IMR-90 (cell line): ENCODE measurements around the gene SPAG4. TPM values are rescaled to one million over a fixed set of nuclear protein-coding genes. Genes with fewer than 3 reads are reported as not detected.

ENCODE experiments used
- ATAC-seq: fragments of 200-7000 bp; cut with Tn5 transposase; 2 replicates; pipeline ENCODE4 v1.9.1; 2020; ENCODE audit warnings: low read depth, mild to moderate bottlenecking, moderate library complexity
- BruUV-seq: library from RNA; stranded (reverse); fragments of 400-500 nt; replicated peaks from 2 replicates; lab custom pipeline; 2021; lab: Mats Ljungman, UMichigan
- CTCF ChIA-PET: fragments of 300-600 bp; formaldehyde crosslinking; extraction: SDS; loops from one replicate; lab custom pipeline; 2021; ENCODE audit warnings: antibody characterized with exemption; lab: Yijun Ruan, JAX
- POLR2A ChIA-PET: fragments of 300-600 bp; sonication (Branson Sonifier 250); formaldehyde crosslinking; loops from one replicate; lab custom pipeline; 2022; ENCODE audit warnings: antibody characterized with exemption; ENCODE audit not compliant: unreplicated experiment; lab: Charles Lee
- DNase-seq: peaks from one replicate; pipeline ENCODE4 v3.0.0; 2013
- H2AFZ ChIP-seq: replicated peaks from 2 replicates; pipeline ENCODE3; 2013; ENCODE audit warnings: low read length, mild to moderate bottlenecking; ENCODE audit not compliant: poor library complexity
- H2AK5ac ChIP-seq: 2 replicates; pipeline ENCODE4 v1.6.1; 2013; ENCODE audit warnings: low read depth, low read length, inconsistent platforms
- H2AK9ac ChIP-seq: replicated peaks from 2 replicates; pipeline ENCODE3; 2013; ENCODE audit warnings: mild to moderate bottlenecking, low read depth, low read length, moderate library complexity; ENCODE audit not compliant: poor library complexity
- H2BK120ac ChIP-seq: 2 replicates; pipeline ENCODE4 v1.6.1; 2013; ENCODE audit warnings: low read depth, low read length, inconsistent platforms
- H2BK15ac ChIP-seq: 3 replicates; pipeline ENCODE4 v1.6.1; 2013; ENCODE audit warnings: low read depth, low read length, inconsistent platforms
- H2BK20ac ChIP-seq: 2 replicates; pipeline ENCODE4 v1.6.1; 2013; ENCODE audit warnings: low read depth, mild to moderate bottlenecking, inconsistent platforms, low read length, moderate library complexity
- H2BK5ac ChIP-seq: 2 replicates; pipeline ENCODE4 v1.6.1; 2013; ENCODE audit warnings: mild to moderate bottlenecking, low read depth, low read length, inconsistent platforms; ENCODE audit not compliant: poor library complexity, severe bottlenecking
- H3K14ac ChIP-seq: replicated peaks from 2 replicates; pipeline ENCODE4 v1.6.1; 2013; ENCODE audit warnings: low read depth, low read length, inconsistent platforms
- H3K18ac ChIP-seq: 2 replicates; pipeline ENCODE4 v1.6.1; 2013; ENCODE audit warnings: low read depth, low read length, control low read depth
- H3K23ac ChIP-seq: 2 replicates; pipeline ENCODE4 v1.6.1; 2013; ENCODE audit warnings: low read depth, low read length, inconsistent platforms
- H3K27ac ChIP-seq: 2 replicates; pipeline ENCODE4 v1.5.1; 2013; ENCODE audit warnings: mild to moderate bottlenecking, control low read depth, low read length; ENCODE audit not compliant: insufficient read depth
- H3K27me3 ChIP-seq: 2 replicates; pipeline ENCODE4 v1.6.1; 2013; ENCODE audit warnings: low read length; ENCODE audit not compliant: control insufficient read depth, insufficient read depth
- H3K36me3 ChIP-seq: 2 replicates; pipeline ENCODE4 v1.6.1; 2013; ENCODE audit warnings: low read length, mixed read lengths; ENCODE audit not compliant: control insufficient read depth, insufficient read depth
- H3K4ac ChIP-seq: 2 replicates; pipeline ENCODE4 v1.6.1; 2013; ENCODE audit warnings: low read depth, low read length, inconsistent platforms
- H3K4me1 ChIP-seq: 2 replicates; pipeline ENCODE4 v1.6.1; 2013; ENCODE audit warnings: low read length, mixed read lengths; ENCODE audit not compliant: control insufficient read depth, insufficient read depth
- H3K4me2 ChIP-seq: 2 replicates; pipeline ENCODE4 v1.6.1; 2013; ENCODE audit warnings: low read depth, mild to moderate bottlenecking, control low read depth, low read length, moderate library complexity
- H3K4me3 ChIP-seq: 2 replicates; pipeline ENCODE4 v1.5.1; 2013; ENCODE audit warnings: low read depth, mild to moderate bottlenecking, control low read depth, low read length, moderate library complexity; ENCODE audit not compliant: insufficient read depth
- H3K56ac ChIP-seq: 2 replicates; pipeline ENCODE4 v1.6.1; 2013; ENCODE audit warnings: low read length, inconsistent platforms; ENCODE audit not compliant: insufficient read depth; ENCODE audit errors: extremely low read depth
- H3K79me1 ChIP-seq, 2 experiments: 2 replicates each; pipeline ENCODE4 v1.6.1; 2013; ENCODE audit warnings: low read length in 2 of 2, inconsistent platforms in 1 of 2, low read depth in 1 of 2
- H3K9ac ChIP-seq: 2 replicates; pipeline ENCODE4 v1.6.1; 2013; ENCODE audit warnings: low read depth, low read length, control low read depth
- H3K9me1 ChIP-seq: 2 replicates; pipeline ENCODE4 v1.6.1; 2013; ENCODE audit warnings: low read length, inconsistent platforms; ENCODE audit not compliant: insufficient read depth
- H3K9me3 ChIP-seq: 2 replicates; pipeline ENCODE4 v1.6.1; 2013; ENCODE audit warnings: low read length; ENCODE audit not compliant: control insufficient read depth, insufficient read depth
- H4K20me1 ChIP-seq: 2 replicates; pipeline ENCODE4 v1.6.1; 2013; ENCODE audit warnings: low read length, inconsistent platforms; ENCODE audit not compliant: insufficient read depth
- H4K5ac ChIP-seq: 2 replicates; pipeline ENCODE4 v1.6.1; 2013; ENCODE audit warnings: mild to moderate bottlenecking, low read depth, low read length, control low read depth
- H4K8ac ChIP-seq, 2 experiments: 2 replicates each; pipeline ENCODE4 v1.6.1; 2013; ENCODE audit warnings: low read depth in 2 of 2, low read length in 2 of 2, control low read depth in 1 of 2, inconsistent platforms in 1 of 2
- H4K91ac ChIP-seq: 2 replicates; pipeline ENCODE4 v1.6.1; 2013; ENCODE audit warnings: low read depth, low read length, inconsistent platforms; ENCODE audit not compliant: insufficient read depth
- CEBPB ChIP-seq: IDR thresholded peaks from 2 replicates; pipeline ENCODE4 v1.6.1; 2012; ENCODE audit warnings: low read depth, low read length, improper control_type of control experiment
- MAFK ChIP-seq: IDR thresholded peaks from 2 replicates; pipeline ENCODE4 v1.6.1; 2012; ENCODE audit warnings: low read depth, low read length, improper control_type of control experiment
- MAZ ChIP-seq: IDR thresholded peaks from 2 replicates; pipeline ENCODE4 v1.6.1; 2012; ENCODE audit warnings: low read depth, mild to moderate bottlenecking, low read length, improper control_type of control experiment, moderate library complexity, borderline replicate concordance
- NFE2L2 ChIP-seq: fragments of 150-350 bp; IDR thresholded peaks from 2 replicates; pipeline ENCODE4 v1.6.1; 2016; ENCODE audit warnings: low read depth, mild to moderate bottlenecking, low read length
- POLR2A ChIP-seq: IDR thresholded peaks from 2 replicates; pipeline ENCODE4 v1.6.1; 2012; ENCODE audit warnings: mild to moderate bottlenecking, low read depth, low read length
- RAD21 ChIP-seq: IDR thresholded peaks from 2 replicates; pipeline ENCODE4 v1.6.1; 2012; ENCODE audit warnings: low read length, improper control_type of control experiment
- SMC3 ChIP-seq: fragments of 150-350 bp; IDR thresholded peaks from 2 replicates; pipeline ENCODE4 v1.6.1; 2016; ENCODE audit warnings: low read depth, mild to moderate bottlenecking, antibody characterized with exemption, low read length, moderate library complexity
- WGBS, 2 experiments: methylation state at CpG; one replicate each; pipeline versions ENCODE4 v1.1.5 to v1.1.7; 2013; ENCODE audit warnings: missing lambda C conversion rate in 2 of 2; ENCODE audit not compliant: insufficient read length in 1 of 2; ENCODE audit errors: extremely low coverage in 2 of 2; 5-methylcytosine and 5-hydroxymethylcytosine counted together
- dilution Hi-C: fragments of 300-500 bp; cut with HindIII; formaldehyde crosslinking; loops from one replicate; pipeline ENCODE4 v1.14.3; 2018; ENCODE audit warnings: low sequenced_read_pairs; ENCODE audit not compliant: unreplicated experiment
- in situ Hi-C: fragments of 300-500 bp; cut with MboI; formaldehyde crosslinking; loops from 3 replicates; pipeline ENCODE4 v1.14.3; 2019; ENCODE audit warnings: low sequenced_read_pairs, inconsistent platforms, mixed read lengths
- intact Hi-C: fragments of 100-400 bp; cut with micrococcal nuclease; formaldehyde crosslinking; loops from 2 replicates; pipeline ENCODE4 v1.10.0; 2022
- polyA plus RNA-seq, 3 experiments: library from polyadenylated mRNA; depleted of rRNA; stranded (reverse); fragments of >200 nt; gene quantifications; 2 replicates each; pipeline ENCODE4 v1.2.3, GENCODE V29; 2012; ENCODE audit warnings: low replicate concordance in 1 of 3
- total RNA-seq: library from RNA; depleted of rRNA; stranded (reverse); fragments of >200 nt; gene quantifications from 2 replicates; pipeline ENCODE4 v1.2.3, GENCODE V29; 2012
- TF ChIP-seq, protein P1 (sequence below): conservative IDR thresholded peaks from 2 replicates; pipeline ENCODE4 v1.5.1; 2012; ENCODE audit warnings: mild to moderate bottlenecking, low read depth, low read length, improper control_type of control experiment

Gene SPAG4
- total and polyA plus RNA-seq, 2 of the 4 experiments (the other 2 are of a cell fraction) = 1.8 to 5.5 TPM

DNA sequence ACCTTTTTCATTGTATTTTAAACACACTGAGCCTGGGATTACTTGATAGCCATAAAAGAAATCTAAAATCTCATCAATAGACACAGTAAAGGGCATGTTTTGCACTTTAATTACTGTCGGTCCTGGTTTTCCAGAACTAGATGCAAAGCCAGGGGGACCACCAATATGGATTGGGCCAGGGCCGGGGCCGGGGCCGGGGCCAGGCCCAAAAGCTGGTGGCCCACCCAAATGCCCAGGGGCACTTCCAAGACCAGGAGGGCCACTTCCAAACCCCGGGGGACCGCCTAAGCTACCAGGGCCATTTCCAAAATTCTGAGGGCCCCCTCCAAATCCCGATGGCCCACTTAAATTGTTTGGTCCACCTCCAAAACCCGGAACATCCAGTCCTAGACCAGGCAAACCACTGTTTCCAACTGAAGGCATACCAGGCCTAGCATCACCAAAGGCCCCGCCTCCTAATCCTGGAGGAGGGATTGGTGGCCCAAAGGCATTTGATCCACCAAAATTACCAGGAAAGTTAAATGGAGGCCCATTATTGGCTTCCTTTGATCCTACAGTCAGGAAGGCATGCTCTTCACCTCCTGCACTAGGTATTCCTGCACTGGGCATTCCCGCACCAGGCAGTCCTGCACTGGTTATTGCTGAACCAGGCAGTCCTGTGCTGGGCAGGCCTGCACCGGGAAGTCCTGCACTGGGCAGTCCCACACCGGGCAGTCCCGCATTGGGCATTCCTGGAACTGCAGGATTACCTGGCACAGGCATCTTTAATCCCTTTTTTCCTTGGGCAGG lies 37.2 kb downstream of the SPAG4 start (continued):
- no peak for TF ChIP-seq MAFK

DNA sequence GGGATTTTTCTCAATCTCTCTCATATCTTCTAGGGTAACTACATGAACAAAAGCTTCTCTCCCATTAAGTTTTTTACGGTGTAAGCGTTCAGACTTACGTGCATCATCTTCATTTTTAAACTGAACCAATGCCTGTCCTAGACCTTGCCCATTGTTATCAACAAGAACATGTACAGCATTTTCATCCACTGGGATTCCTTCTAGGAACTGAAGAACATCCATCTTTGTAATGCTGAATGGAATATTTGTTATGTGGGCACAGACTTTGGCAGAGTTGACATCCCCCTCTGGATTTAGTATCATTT lies 37.8 kb downstream of the SPAG4 start:
- Histone ChIP-seq H2BK20ac (no peak overlapping the region), H3K4me1 (peaks cover 9% of the 10 kb centered on the region), H3K14ac (no peak overlapping the region), H2BK15ac (no peak overlapping the region), H4K8ac (no peak overlapping the region), H3K9me1 (peaks cover 16% of the 10 kb centered on the region), H3K4ac (no peak overlapping the region), H3K27ac (no peak overlapping the region), H3K18ac (no peak overlapping the region), H3K36me3 (peaks cover 23% of the 10 kb centered on the region), H2BK120ac (no peak overlapping the region), H3K27me3 (no peaks in the 10 kb centered on the region), H3K9ac (no peak overlapping the region), H3K4me3 (no peak overlapping the region), H3K56ac (no peak overlapping the region), H3K23ac (no peak overlapping the region), H3K9me3 (no peaks in the 10 kb centered on the region), H4K20me1 (peaks cover 91% of the 10 kb centered on the region), H3K79me1 (peaks cover 25 to 73% of the 10 kb centered on the region in 2 experiments), H3K4me2 (no peak overlapping the region), H2AK5ac (no peak overlapping the region), H4K5ac (no peak overlapping the region), H2BK5ac (no peak overlapping the region), H4K91ac (no peak overlapping the region), H2AFZ (no peak overlapping the region), H2AK9ac (no peak overlapping the region)
- in situ Hi-C loops = no loop called here
- ATAC-seq (no peak), DNase-seq (no peak)
- CTCF ChIA-PET = no interaction called here
- WGBS, 2 experiments = no CpG with 5 or more reads among the region's 3 CpGs
- BruUV-seq = no TSS peak
- TF ChIP-seq MAZ (no peak), RAD21 (no peak), SMC3 (no peak), CEBPB (no peak), NFE2L2 (no peak), POLR2A (no peak)
- TF ChIP-seq, protein P1, sequence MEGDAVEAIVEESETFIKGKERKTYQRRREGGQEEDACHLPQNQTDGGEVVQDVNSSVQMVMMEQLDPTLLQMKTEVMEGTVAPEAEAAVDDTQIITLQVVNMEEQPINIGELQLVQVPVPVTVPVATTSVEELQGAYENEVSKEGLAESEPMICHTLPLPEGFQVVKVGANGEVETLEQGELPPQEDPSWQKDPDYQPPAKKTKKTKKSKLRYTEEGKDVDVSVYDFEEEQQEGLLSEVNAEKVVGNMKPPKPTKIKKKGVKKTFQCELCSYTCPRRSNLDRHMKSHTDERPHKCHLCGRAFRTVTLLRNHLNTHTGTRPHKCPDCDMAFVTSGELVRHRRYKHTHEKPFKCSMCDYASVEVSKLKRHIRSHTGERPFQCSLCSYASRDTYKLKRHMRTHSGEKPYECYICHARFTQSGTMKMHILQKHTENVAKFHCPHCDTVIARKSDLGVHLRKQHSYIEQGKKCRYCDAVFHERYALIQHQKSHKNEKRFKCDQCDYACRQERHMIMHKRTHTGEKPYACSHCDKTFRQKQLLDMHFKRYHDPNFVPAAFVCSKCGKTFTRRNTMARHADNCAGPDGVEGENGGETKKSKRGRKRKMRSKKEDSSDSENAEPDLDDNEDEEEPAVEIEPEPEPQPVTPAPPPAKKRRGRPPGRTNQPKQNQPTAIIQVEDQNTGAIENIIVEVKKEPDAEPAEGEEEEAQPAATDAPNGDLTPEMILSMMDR = no peak
- POLR2A ChIA-PET = no interaction called here
- intact Hi-C loops = no loop called here
- dilution Hi-C loops = no loop called here
